Esophagus squamous epithelium (tissue), 5 donors: ENCODE results near the gene SFMBT2. TPM values are rescaled to one million over a fixed set of nuclear protein-coding genes. Genes with fewer than 3 reads are reported as not detected.

Experiments
- DNase-seq: peaks from one replicate; lab custom pipeline; 2025; lab: John Stamatoyannopoulos, UW
- H3K27ac ChIP-seq, 4 donors: fragments of 200-600 bp; sonication (generic); one replicate each; pipeline ENCODE4 v1.5.1; 2016 to 2019; ENCODE audit warnings: mild to moderate bottlenecking in 1 of 4
- H3K27me3 ChIP-seq, 4 donors: fragments of 200-600 bp; sonication (generic); 1 replicate in 3 of 4; 2 replicates in 1 of 4; pipeline versions ENCODE4 v1.5.1 to v1.6.0; 2017 to 2021; ENCODE audit warnings: antibody characterized with exemption in 1 of 4
- H3K36me3 ChIP-seq, 3 donors: fragments of 200-600 bp; sonication (generic); one replicate each; pipeline ENCODE4 v1.5.1; 2016 to 2019
- H3K4me1 ChIP-seq, 3 donors: fragments of 200-600 bp; sonication (generic); one replicate each; pipeline ENCODE4 v1.5.1; 2017 to 2019
- H3K4me3 ChIP-seq, 4 donors: fragments of 200-600 bp; sonication (generic); 1 replicate in 3 of 4; 2 replicates in 1 of 4; pipeline ENCODE4 v1.5.1; 2016 to 2019; ENCODE audit warnings: mild to moderate bottlenecking in 2 of 4, moderate library complexity in 1 of 4
- H3K9me3 ChIP-seq, 3 donors: fragments of 200-600 bp; sonication (generic); one replicate each; pipeline ENCODE4 v1.5.1; 2016 to 2019
- CTCF ChIP-seq, 6 experiments: fragments of 450-650 bp in 4 of 6; fragments of 200-600 bp in 2 of 6; sonication (generic) in 2 of 6; IDR thresholded peaks; one replicate each; pipeline ENCODE4 v1.5.1; 2016 to 2019; ENCODE audit warnings: antibody characterized with exemption in 6 of 6, mild to moderate bottlenecking in 4 of 6, moderate library complexity in 4 of 6
- POLR2A ChIP-seq, 4 donors: fragments of 450-650 bp; IDR thresholded peaks; one replicate each; pipeline ENCODE4 v1.6.1; 2017; ENCODE audit warnings: antibody characterized with exemption in 4 of 4, mild to moderate bottlenecking in 4 of 4, moderate library complexity in 3 of 4
- WGBS, 2 donors: methylation state at CpG; one replicate each; pipeline ENCODE4 v1.1.5; 2018; 5-methylcytosine and 5-hydroxymethylcytosine counted together
- intact Hi-C: fragments of 100-400 bp; cut with DNase I; formaldehyde crosslinking; loops from one replicate; pipeline ENCODE4 v1.15.0; 2022
- total RNA-seq, 4 donors: library from RNA; depleted of rRNA; stranded (reverse); fragments of >200 nt; gene quantifications; one replicate each; pipeline ENCODE4 v1.1.0, GENCODE V29; 2016
- donor health status: DM: yes; HTN: yes; CAD: no.

The SFMBT2 gene
- total RNA-seq, 4 donors from 2014 or later = 0.72 to 5.0 (median 1.4) TPM

GRCh38 chr10:7202793-7203355 lies 208.0 kb downstream of the SFMBT2 start:
- no peak for TF ChIP-seq CTCF (IDR thresholded peaks at IDR 0.05)
- no peak for TF ChIP-seq POLR2A (IDR thresholded peaks at IDR 0.05)
- Histone ChIP-seq H3K27ac (no peak overlapping the region), H3K36me3 (peaks cover 0 to 19% (median 0%) of the 10 kb centered on the region in 3 donors), H3K4me1 (no peaks in the 10 kb centered on the region), H3K27me3 (no peaks in the 10 kb centered on the region), H3K9me3 (no peaks in the 10 kb centered on the region), H3K4me3 (no peak overlapping the region)
- 64 to 78% methylated on average over 4 of the region's 4 CpGs for WGBS, 2 donors
- intact Hi-C loops = no loop called here
- DNase-seq = no peak

- WGBS, 2 donors = 87 to 90% methylated on average over 3 of the region's 3 CpGs
Observed at GRCh38 chr10:7199152-7199760, 211.6 kb downstream of the SFMBT2 start.

GRCh38 chr10:7196284-7196683 lies 214.6 kb downstream of the SFMBT2 start:
- DNase-seq = no peak
- WGBS, 2 donors = 85 to 89% methylated on average over 5 of the region's 5 CpGs

More at GRCh38 chr10:7199152-7199760, 211.6 kb downstream of the SFMBT2 start:
- intact Hi-C loops = no loop called here
- Histone ChIP-seq H3K4me1 (no peaks in the 10 kb centered on the region), H3K27ac (no peak overlapping the region), H3K36me3 (peaks cover 0 to 50% (median 0%) of the 10 kb centered on the region in 3 donors), H3K9me3 (no peaks in the 10 kb centered on the region), H3K4me3 (no peak overlapping the region), H3K27me3 (no peaks in the 10 kb centered on the region)
- no peak for DNase-seq
- TF ChIP-seq CTCF (IDR thresholded peaks at IDR 0.05) (no peak), POLR2A (IDR thresholded peaks at IDR 0.05) (no peak)

GRCh38 chr10:7195118-7195517 lies 215.7 kb downstream of the SFMBT2 start:
- WGBS, 2 donors = 94 to 97% methylated on average over 6 of the region's 6 CpGs
- intact Hi-C loops = no loop called here
- no peak for DNase-seq
- no peaks in the 10 kb centered on the region for H3K4me1 ChIP-seq
- no peak for TF ChIP-seq CTCF (IDR thresholded peaks at IDR 0.05)
- TF ChIP-seq POLR2A (IDR thresholded peaks at IDR 0.05) = no peak
- peaks cover 0 to 48% (median 0%) of the 10 kb centered on the region in 3 donors for H3K36me3 ChIP-seq
- H3K4me3 ChIP-seq = no peak overlapping the region
- H3K27me3 ChIP-seq = no peaks in the 10 kb centered on the region
- H3K9me3 ChIP-seq = no peaks in the 10 kb centered on the region
- H3K27ac ChIP-seq = no peak overlapping the region

More at GRCh38 chr10:7196284-7196683, 214.6 kb downstream of the SFMBT2 start:
- Histone ChIP-seq H3K27me3 (no peaks in the 10 kb centered on the region), H3K36me3 (peaks cover 0 to 52% (median 0%) of the 10 kb centered on the region in 3 donors), H3K4me3 (no peak overlapping the region), H3K27ac (no peak overlapping the region), H3K9me3 (no peaks in the 10 kb centered on the region), H3K4me1 (no peaks in the 10 kb centered on the region)
- intact Hi-C loops = no loop called here
- TF ChIP-seq POLR2A (IDR thresholded peaks at IDR 0.05) (no peak), CTCF (IDR thresholded peaks at IDR 0.05) (no peak)

GRCh38 chr10:7194571-7194970 lies 216.3 kb downstream of the SFMBT2 start:
- 89 to 97% methylated on average over 5 of the region's 5 CpGs for WGBS, 2 donors
- Histone ChIP-seq H3K36me3 (peaks cover 0 to 48% (median 0%) of the 10 kb centered on the region in 3 donors), H3K27me3 (no peaks in the 10 kb centered on the region), H3K4me3 (no peak overlapping the region), H3K27ac (no peak overlapping the region), H3K9me3 (no peaks in the 10 kb centered on the region), H3K4me1 (no peaks in the 10 kb centered on the region)
- TF ChIP-seq CTCF (IDR thresholded peaks at IDR 0.05) = no peak
- TF ChIP-seq POLR2A (IDR thresholded peaks at IDR 0.05) = no peak
- intact Hi-C loops = no loop called here
- no peak for DNase-seq
